ENCODE data around the gene AKAP8L. TPM values are rescaled to one million over a fixed set of nuclear protein-coding genes. Genes with fewer than 3 reads are reported as not detected.

Gene AKAP8L
- total RNA-seq, 1 experiment from 2014 or later, result 106 TPM

DNA sequence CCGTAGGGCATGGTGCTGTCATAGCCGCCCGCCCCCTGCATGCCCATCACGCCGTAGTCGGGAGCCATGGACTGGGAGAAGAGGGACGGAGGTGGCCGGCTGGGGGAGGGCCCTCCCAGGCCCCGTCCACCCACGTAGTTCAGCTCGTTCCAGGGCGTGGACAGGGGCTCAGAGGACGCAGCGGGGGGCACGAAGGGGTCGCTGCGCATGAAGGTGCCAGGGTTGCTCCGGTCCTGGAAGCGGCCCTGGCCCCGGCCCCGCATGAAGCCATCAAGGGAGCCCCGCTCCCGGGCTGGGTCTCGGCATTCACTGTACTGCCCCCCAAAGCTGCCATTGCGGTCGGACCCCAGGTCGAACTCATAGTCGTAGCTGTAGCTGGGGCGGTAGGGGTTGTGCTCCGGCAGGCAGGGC is 45.9 kb downstream of the AKAP8L start:
- Histone ChIP-seq H4K20me1 (ENCODE audit: insufficient read depth) (peaks cover 4% of the 10 kb centered on the region; the same call in 1 of the 2 replicates), H3K79me2 (ENCODE audit: insufficient read depth, low read length) (peaks cover 64% of the 10 kb centered on the region), H3K9me3 (ENCODE audit: control insufficient read depth in 1 of 2, insufficient read depth in 1 of 2, low read depth in 1 of 2, low read length in 2 of 2) (no peaks in the 10 kb centered on the region), H3K4me3 (replicated peaks in 1 of 2; ENCODE audit: low read depth in 1 of 2, low read length in 2 of 2) (no peak overlapping the region), H3K27ac (ENCODE audit: low read depth, low read length) (no peak overlapping the region), H3K36me3 (ENCODE audit: control insufficient read depth in 1 of 2, insufficient read depth in 2 of 2, low read length in 2 of 2) (peaks cover 26 to 50% of the 10 kb centered on the region in 2 experiments), H3K9me2 (ENCODE audit: insufficient read depth) (no peaks in the 10 kb centered on the region), H3K9ac (ENCODE audit: low read length) (no peak overlapping the region), H3K27me3 (ENCODE audit: insufficient read depth, low read length) (no peaks in the 10 kb centered on the region), H2AFZ (ENCODE audit: low read depth, low read length, poor library complexity, severe bottlenecking) (no peak overlapping the region), H3K4me1 (ENCODE audit: control insufficient read depth in 1 of 2, insufficient read depth in 2 of 2, low read length in 2 of 2) (peaks cover 10 to 17% of the 10 kb centered on the region in 2 experiments), H3K4me2 (ENCODE audit: low read length) (no peak overlapping the region)
- no TSS peak for BruUV-seq (replicated peaks)
- DNase-seq (ENCODE audit: low read depth, low spot score), result no peak
- ATAC-seq, result no peak
- TF ChIP-seq, protein P1, sequence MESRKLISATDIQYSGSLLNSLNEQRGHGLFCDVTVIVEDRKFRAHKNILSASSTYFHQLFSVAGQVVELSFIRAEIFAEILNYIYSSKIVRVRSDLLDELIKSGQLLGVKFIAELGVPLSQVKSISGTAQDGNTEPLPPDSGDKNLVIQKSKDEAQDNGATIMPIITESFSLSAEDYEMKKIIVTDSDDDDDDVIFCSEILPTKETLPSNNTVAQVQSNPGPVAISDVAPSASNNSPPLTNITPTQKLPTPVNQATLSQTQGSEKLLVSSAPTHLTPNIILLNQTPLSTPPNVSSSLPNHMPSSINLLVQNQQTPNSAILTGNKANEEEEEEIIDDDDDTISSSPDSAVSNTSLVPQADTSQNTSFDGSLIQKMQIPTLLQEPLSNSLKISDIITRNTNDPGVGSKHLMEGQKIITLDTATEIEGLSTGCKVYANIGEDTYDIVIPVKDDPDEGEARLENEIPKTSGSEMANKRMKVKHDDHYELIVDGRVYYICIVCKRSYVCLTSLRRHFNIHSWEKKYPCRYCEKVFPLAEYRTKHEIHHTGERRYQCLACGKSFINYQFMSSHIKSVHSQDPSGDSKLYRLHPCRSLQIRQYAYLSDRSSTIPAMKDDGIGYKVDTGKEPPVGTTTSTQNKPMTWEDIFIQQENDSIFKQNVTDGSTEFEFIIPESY (IDR thresholded peaks at IDR 0.05; ENCODE audit: extremely low read depth, insufficient replicate concordance, low read length), result no peak
- TF ChIP-seq EZH2phosphoT487 (IDR thresholded peaks at IDR 0.05; ENCODE audit: borderline replicate concordance), result no peak
- TF ChIP-seq SIN3A (IDR thresholded peaks at IDR 0.05; ENCODE audit: low read depth), result no peak
- TF ChIP-seq EGR1 (IDR thresholded peaks at IDR 0.05; ENCODE audit: low read depth), result no peak
- no peak for TF ChIP-seq POLR2A (IDR thresholded peaks at IDR 0.05; ENCODE audit: borderline replicate concordance, extremely low read depth, insufficient read depth, insufficient read length)
- TF ChIP-seq, protein P2, sequence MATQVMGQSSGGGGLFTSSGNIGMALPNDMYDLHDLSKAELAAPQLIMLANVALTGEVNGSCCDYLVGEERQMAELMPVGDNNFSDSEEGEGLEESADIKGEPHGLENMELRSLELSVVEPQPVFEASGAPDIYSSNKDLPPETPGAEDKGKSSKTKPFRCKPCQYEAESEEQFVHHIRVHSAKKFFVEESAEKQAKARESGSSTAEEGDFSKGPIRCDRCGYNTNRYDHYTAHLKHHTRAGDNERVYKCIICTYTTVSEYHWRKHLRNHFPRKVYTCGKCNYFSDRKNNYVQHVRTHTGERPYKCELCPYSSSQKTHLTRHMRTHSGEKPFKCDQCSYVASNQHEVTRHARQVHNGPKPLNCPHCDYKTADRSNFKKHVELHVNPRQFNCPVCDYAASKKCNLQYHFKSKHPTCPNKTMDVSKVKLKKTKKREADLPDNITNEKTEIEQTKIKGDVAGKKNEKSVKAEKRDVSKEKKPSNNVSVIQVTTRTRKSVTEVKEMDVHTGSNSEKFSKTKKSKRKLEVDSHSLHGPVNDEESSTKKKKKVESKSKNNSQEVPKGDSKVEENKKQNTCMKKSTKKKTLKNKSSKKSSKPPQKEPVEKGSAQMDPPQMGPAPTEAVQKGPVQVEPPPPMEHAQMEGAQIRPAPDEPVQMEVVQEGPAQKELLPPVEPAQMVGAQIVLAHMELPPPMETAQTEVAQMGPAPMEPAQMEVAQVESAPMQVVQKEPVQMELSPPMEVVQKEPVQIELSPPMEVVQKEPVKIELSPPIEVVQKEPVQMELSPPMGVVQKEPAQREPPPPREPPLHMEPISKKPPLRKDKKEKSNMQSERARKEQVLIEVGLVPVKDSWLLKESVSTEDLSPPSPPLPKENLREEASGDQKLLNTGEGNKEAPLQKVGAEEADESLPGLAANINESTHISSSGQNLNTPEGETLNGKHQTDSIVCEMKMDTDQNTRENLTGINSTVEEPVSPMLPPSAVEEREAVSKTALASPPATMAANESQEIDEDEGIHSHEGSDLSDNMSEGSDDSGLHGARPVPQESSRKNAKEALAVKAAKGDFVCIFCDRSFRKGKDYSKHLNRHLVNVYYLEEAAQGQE (IDR thresholded peaks at IDR 0.05; ENCODE audit: low read depth), result no peak
- TF ChIP-seq ZNF274 (IDR thresholded peaks at IDR 0.05; ENCODE audit: low read depth, low read length), result no peak
- TF ChIP-seq, protein P3, sequence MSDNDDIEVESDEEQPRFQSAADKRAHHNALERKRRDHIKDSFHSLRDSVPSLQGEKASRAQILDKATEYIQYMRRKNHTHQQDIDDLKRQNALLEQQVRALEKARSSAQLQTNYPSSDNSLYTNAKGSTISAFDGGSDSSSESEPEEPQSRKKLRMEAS (IDR thresholded peaks at IDR 0.05), result no peak
- TF ChIP-seq SP1 (IDR thresholded peaks at IDR 0.05; ENCODE audit: low read depth), result no peak
- TF ChIP-seq, protein P4, sequence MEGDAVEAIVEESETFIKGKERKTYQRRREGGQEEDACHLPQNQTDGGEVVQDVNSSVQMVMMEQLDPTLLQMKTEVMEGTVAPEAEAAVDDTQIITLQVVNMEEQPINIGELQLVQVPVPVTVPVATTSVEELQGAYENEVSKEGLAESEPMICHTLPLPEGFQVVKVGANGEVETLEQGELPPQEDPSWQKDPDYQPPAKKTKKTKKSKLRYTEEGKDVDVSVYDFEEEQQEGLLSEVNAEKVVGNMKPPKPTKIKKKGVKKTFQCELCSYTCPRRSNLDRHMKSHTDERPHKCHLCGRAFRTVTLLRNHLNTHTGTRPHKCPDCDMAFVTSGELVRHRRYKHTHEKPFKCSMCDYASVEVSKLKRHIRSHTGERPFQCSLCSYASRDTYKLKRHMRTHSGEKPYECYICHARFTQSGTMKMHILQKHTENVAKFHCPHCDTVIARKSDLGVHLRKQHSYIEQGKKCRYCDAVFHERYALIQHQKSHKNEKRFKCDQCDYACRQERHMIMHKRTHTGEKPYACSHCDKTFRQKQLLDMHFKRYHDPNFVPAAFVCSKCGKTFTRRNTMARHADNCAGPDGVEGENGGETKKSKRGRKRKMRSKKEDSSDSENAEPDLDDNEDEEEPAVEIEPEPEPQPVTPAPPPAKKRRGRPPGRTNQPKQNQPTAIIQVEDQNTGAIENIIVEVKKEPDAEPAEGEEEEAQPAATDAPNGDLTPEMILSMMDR (IDR thresholded peaks at IDR 0.05 in 2 of 3, conservative IDR thresholded peaks at IDR 0.05 in 1 of 3; ENCODE audit: borderline replicate concordance in 1 of 3, insufficient read depth in 1 of 3, low read depth in 2 of 3, low read length in 2 of 3), result no peak
- TF ChIP-seq POLR2AphosphoS5 (IDR thresholded peaks at IDR 0.05; ENCODE audit: low read depth, low read length), result no peak
- TF ChIP-seq CEBPB (IDR thresholded peaks at IDR 0.05; ENCODE audit: low read depth), result no peak
- no peak for TF ChIP-seq CBX3 (IDR thresholded peaks at IDR 0.05; ENCODE audit: low read depth)
- TF ChIP-seq JUND (IDR thresholded peaks at IDR 0.05), result no peak
- TF ChIP-seq EZH2 (IDR thresholded peaks at IDR 0.05), result no peak
- no peak for TF ChIP-seq RAD21 (IDR thresholded peaks at IDR 0.05; ENCODE audit: low read depth)
- TF ChIP-seq ELF1 (IDR thresholded peaks at IDR 0.05; ENCODE audit: borderline replicate concordance, low read depth), result no peak
- no peak for TF ChIP-seq YY1 (IDR thresholded peaks at IDR 0.05; ENCODE audit: extremely low read depth, insufficient replicate concordance, low read depth, low read length)
- ChIA-PET POLR2A (no interaction called here), CTCF (no interaction called here), RAD21 (ENCODE audit: low non-redundant PET in 1 of 2, low total read pairs in 2 of 2, uncharacterized antibody in 2 of 2, unreplicated experiment in 2 of 2) (no interaction called here)
- intact Hi-C loops (cut with micrococcal nuclease), result loop anchor here (10.0 kb wide), 1 partner anchor 108 kb away; no protein-coding TSS in a partner anchor

Measured in HCT116 (cell line).